HG03378 (cell line): Measurements from ENCODE around the gene S100A10.
A peak's percentile ranks its signal among the peaks of the same experiment; 100 is the strongest.

ENCODE experiments used
- ATAC-seq: cut with Tn5 transposase; IDR thresholded peaks from one replicate; pipeline ENCODE4 v1.9.1; 2021; ENCODE audit warnings: mild to moderate bottlenecking, moderate library complexity; ENCODE audit not compliant: unreplicated experiment

S100A10 gene, protein sequence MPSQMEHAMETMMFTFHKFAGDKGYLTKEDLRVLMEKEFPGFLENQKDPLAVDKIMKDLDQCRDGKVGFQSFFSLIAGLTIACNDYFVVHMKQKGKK

DNA sequence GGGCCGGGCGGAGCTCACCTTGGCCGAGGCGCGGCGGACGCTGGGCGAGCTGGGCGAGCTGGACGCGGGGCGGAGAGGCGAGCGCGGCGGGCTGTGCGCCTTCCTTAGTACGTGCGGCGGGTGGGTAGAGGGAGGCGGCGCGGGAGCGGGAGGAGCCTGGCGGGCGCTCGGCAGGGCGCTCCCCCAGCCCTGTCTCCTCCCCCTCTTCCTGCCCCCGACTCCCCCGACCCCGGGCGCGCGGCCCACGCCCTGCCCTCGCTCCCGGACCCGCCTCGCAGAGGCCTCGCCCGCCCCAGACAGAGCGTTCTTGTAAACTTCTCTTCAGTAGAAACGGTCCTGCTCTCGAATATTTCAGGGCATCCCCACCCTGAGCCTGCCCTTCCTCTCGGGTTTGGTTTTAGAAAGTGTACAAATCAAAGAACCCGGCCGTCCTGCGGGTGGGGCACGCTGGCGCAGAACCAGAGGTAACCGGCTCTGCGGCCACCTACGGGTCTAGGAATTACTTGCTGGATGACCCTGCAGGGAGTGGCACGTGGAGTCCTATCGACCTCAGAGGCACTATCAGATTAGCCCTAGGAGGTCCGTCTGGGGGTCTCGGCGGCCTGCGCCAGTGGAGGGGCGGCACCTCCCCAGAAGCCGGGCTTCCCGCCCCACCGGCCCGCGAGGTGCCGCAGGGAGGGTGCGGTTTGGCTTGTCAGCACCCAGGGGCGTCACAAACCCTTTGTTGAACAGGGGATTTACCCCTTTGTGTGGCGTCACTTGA lies at the start of gene S100A10:
Gene S100A10, minus strand, starts transcription at position 126 of the 763 bp plus-strand sequence. CDS start 7,629 bp downstream, outside the sequence.
- no peak for ATAC-seq

DNA sequence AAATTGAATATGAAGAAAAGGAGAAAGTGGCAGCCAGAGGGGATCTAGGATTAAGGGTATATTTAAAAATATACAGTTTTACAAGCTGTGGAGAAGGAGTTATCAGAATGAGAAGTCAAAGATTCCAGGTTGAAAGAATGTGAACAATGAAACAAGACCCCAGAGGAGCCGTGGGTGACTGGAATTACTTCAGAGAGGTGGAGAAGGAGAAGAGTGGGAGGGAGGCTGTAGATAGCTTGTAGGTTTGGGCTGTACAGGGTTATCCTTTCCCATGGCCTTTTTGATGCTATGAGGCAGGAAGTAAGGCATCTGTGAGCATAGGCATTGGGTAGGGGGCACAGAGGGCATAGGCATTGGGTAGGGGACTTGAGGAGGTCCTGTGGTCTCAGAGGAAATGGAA lies 48.4 kb upstream of the S100A10 start:
- ATAC-seq, result no peak

DNA sequence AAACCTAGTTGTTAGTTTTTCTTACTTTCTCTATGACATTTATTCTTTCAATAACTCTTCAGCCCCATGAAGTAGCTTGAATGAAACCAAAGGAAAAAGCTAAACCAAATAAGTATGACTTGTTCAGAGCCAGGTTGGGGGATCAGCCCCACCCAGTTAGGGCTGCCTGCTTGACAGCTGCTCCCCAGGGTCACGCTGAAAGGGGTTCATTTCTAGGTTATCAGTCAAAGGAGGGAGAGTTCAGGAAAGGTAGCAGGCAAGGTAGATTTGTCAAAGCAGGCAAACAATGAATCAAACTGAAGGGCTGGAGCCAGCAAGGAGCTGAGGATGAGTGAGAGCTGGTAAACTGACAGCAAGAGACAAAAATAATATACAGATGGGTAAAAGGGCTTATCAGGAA lies 46.2 kb upstream of the S100A10 start:
- ATAC-seq, result no peak

DNA sequence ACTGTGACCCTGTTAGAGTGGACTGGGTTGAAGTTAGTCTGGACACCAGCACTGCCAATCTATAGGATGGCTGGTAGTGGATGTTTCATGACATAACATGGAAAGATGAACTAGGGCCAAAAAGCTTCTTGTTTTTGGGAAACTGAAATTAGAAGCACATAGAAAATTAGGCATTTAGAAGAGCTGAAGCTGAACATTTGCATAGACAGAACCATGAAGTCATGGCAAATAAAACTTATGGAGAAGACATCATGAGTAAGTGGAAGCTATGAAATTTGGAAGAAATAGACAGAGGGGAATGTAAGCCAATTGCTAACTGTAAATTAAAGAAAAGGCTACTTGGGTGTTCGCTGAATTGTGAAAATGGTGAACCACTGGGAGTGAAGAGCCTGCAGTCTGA lies 45.8 kb upstream of the S100A10 start:
- ATAC-seq, result no peak

DNA sequence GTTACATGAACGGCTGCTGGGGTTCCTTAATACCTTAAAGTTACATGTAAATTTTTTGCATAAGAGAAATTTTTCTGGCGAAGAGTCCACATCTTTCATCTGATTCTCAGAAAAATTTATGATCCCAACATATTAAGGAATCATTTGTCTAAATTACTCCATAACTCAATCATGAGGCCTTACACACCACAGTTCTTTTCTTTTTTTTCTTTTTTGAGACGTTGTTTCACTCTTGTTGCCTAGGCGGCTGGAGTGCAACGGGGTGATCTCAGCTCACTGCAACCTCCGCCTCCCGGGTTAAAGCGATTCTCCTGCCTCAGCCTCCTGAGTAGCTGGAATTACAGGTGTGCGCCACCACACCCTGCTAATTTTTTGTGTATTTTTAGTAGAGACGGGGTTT lies 45.2 kb upstream of the S100A10 start:
- no peak for ATAC-seq

DNA sequence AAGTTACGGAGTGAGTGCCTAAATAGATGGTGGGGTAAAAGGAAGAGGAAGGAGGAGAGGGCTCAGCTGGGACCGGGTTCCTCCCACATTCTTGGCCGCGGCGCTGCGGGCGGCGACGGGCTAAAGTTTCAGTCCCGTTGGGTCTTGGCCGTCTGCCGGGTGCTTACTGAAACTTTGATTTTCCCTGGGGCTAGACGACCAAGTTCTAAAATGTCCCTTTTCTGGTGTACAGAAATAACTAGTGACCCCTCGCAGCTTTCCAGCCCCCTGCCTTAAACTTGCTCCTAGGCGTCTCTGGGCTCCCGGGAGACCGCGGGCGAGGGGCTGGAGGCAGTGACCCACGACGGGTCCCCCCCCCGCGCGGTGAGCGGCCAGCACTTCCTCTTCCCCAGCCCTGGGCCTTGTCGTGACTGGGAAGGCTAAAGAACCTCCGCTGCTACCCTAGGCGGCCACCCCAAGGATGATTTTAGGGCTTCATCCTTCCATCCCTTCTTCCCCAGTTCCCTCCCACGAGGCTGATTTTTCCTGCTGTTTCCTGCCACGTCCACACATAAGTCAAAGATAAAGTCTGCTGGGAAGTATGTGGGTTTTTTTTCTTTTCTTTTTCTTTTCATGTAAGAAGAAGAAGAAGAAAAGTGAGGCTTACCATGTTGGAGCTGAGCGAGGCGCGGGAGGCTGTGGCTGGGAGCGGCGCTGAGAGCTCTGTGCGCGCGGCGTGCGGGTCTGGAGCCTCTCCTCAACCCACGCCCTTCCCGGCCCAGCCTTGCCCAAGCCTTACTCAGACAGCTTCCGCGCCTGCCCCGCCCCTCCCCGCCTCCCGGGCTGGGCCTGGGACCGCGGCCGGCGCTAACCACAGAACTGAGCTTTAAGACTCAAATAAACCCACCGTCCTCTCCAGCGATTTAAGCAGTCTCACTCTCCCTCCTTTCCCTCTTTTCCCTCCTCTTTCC lies 42.9 kb upstream of the S100A10 start, which contains the start of gene S100A11:
Gene S100A11, minus strand, starts transcription at position 738 of the 950 bp plus-strand sequence. Its CDS starts 89 bp downstream, at position 649.
- no peak for ATAC-seq

DNA sequence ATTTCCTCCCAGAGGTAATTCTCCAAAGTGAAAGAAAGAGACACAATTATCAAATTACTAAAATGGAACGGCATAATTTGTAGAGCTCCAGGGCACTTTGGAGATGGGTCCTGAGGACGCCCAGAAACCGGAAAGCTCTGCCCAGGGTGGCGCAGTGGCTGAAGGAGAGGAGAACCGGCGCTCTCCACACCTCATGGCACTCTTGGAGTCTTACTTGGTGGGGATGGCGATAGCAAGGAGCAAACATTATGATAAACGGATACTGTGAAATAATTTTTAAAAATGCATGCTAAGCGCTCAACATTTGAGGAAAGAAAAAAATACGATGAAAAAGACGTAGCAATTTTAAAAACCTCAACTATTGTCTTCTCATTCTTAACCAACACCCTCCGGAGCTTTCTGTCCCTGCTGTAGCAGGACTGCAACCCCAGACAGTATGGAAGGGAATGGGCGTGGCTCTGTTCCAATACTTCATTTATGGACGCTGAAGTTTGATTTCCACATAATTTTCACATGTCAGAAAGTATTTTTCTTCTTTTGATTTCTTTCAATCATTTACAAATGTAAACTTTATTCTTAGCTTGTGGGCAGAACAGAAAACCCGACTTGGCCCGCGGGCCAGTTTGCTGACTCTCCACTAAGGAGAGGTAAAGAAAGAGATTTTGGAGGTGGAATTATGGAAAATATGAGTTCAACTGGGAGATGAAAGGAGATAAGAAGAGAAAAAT lies 42.0 kb upstream of the S100A10 start:
- no peak for ATAC-seq

DNA sequence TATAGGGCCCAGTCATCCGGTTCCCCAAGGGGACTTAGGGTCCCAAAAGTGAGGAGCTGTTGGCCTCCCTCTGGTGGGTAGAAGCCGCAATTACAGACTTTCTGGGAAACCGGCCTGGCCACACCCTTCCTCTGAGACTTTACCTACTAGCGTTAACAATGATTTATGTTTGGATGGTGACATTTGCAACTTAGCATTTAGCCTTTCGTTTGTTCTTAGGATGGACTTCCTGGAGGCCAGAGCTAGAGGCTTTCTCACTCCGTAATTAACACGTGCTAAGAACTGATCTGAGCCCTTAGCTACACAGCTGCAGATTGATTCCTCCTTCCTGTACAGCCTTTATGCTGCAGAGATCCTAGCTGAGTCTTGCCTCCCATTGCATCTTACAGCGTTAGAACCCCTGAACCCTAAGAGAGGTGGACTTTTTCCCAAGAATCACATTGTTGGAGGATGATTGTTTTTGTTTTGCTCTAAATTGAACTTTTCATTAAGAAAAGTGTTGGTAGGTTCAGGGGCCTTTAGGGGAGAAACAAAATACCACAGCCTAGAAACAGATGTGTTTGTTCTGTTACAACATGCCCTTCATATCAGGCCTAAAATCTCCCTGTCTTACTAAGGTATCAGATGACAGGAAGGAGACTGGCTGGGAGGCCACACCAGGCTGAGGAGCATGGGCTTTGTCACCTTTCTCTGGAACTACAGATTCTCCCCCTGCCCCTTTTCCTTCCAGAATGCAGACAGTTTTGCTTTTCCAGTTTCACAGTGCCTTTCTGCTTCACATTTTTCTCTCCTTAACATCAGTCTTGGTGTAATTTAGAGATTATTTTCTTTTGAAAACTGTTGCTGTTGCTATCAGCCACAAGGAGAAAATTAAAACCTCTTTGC lies 41.2 kb upstream of the S100A10 start:
- ATAC-seq, result peak; percentile 45

DNA sequence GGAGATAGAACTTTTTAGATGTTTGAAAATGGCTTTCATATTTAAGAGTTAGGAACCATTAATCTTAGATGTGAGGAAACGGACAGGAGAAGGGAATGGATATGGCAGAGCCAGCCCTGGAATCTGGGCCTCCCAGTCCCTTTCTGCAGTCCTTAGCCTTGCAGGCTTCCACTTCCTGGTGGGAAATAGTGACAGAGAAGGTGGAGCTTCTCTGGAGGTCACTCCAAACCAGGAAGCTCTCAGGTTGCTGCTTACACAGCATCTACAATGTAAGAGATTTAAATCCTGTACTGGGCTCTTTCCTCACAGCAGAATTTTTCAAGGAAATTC lies 40.6 kb upstream of the S100A10 start:
- peak; percentile 17 for ATAC-seq

DNA sequence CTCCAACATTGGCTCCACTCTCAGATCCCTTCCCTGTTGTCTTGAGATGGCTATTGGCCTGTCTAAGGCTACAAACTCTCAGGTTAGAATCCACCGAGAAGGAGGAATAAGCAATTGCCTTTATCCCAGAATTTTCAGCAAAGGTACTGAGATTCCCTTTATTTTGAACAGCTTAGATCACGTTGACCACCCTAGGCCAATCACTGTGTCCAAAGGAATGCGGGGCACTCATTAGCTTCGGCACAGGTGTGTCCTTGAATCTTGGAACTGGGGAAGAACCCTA lies 36.2 kb upstream of the S100A10 start:
- no peak for ATAC-seq

DNA sequence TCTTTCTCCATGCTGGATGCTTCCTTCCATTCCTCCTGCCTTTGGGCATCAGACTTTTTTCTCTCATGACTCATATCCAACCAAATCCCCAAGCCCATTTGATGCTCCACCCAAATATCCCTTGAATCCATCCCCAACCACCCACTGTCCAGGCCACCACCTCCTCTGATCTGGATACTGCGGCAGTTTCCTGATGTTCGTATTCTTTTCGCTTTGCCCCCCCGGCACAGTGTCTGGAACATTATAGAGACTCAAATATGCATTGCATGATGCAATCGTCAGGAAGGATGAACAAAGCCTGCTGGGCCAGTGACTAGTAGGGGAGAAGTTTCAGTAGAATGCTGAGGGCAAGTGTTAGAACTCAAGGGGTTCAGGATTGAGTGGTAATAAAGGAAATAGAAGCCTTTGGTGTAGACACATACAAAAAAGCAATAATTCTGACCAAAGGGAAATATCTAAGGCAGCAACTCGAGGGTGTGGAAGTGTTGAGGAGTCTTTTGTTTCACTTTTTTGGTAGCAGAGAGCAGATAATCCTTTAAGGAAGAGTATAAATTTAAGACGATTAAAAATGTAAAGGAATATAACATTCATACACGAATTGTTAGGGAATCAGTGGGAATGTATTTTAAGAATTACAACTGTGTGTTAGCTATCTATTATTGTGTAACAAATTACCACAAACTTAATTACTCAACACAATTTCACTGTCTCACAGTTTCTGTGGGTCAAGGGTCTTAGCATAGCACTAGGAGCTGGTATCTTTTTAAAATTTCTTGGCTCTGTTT lies 35.7 kb upstream of the S100A10 start:
- no peak for ATAC-seq

DNA sequence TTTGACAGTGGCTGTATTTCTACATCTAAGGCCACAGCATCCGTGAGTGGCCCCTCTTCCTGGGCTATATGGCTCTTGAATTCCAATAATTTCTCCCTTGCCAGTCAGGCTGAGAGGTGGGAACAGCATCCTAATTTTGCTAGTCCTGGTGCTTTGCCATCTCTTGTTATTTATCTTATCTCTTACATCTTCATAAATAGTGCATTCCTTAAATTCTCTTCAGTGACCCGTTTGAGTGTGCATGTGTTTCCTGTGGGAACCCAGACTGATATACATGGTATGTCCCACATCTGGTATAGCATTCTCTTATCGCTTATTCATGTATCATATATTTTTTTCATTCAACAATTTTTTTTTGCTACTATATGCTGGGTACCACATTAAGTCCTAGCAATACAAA lies 33.2 kb upstream of the S100A10 start:
- no peak for ATAC-seq

DNA sequence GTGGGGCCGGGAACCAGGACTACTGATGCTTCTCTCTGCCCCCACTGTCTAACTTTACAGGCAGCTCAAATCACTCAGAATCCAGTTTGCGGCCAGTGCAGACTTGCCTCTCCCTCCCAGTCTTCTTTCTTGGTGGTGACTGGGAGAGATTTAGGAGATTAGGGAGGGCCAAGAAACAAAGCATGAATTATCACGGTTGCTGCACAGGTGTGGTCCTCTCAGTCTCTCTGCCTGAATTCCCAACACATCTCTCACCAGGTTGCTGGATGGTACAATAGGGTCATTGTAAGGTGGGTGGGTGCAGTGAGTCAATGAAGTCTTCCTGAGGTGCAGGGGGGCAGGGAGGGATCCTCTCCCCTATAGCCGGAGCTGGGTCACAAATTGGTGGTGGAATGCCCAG lies 30.6 kb upstream of the S100A10 start:
- ATAC-seq, result no peak

DNA sequence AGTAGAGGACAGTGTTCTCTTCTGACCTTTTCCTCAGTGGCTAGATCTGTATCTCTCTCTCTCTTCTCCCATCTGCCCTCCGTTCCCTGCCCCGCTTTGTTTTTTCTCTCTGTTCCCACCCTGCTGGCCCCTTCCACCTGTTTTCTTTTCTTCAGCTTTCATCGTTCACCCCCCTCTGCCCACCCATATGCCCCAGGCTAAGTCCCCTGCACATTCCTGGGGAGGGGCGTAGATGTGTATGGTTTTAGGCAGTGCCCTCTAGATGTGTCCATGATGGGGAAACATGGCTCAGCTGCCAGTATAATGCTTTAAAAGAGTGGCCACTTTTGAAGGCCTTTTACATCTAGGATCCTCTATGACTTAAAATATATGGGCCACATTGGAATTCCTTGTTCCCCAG lies 29.6 kb upstream of the S100A10 start:
- no peak for ATAC-seq

DNA sequence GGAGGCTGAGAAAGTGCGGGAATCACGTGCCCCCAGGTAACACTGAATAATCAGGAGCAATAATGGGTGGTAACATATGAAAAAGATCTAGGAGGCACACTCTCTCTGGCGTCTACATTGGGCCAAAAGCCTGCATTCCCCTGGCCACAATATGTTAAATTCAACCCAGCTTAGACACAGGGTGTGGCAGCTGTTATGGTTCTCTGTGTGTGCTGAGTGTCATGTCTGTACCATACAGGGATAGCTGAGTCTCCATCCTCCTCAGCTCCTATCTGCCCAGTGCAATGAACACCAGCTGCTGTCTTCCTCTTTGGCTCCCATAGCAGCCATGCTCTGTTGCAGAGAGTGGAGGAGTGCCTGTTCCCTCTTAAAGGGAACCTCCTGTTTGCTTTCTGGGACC lies 28.8 kb upstream of the S100A10 start:
- no peak for ATAC-seq

DNA sequence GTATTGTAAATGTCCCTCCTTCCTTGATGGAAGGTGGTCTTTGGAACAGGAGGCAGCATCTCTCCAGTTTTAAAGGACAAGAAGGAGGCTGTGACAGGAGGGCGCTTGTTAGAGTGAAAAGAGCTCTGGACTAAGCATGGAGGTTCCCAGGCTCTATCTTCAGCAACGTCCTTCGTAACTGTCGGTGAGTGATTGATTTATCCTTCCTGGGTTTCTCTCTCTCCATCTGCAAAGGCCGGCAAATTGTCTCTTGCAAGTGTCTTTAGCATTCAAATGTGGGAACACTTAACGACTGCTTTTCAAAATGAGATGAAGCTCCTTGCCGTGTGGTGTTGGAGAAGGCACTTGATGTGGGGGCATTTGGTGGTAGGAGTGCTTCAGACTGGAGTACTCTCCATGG lies 27.9 kb upstream of the S100A10 start:
- no peak for ATAC-seq

DNA sequence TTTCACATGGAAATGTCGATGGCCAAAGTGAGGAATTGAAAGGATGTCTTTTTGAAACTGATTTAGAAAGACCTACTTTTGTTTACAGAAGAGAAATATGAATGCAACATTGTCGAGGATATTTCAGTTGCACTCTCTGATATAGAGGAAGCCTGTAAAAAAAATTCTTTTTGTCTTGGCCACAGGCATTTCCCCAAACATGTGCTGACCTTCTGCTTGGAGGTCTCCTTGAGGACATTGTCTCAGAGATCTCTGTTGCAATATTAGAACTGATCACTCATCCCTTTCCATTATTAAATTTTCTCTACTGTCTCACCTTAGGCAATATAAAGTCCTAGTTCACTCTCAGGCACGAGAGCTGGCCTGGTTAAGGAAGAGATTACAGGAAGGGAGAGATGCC lies 27.2 kb upstream of the S100A10 start:
- no peak for ATAC-seq

DNA sequence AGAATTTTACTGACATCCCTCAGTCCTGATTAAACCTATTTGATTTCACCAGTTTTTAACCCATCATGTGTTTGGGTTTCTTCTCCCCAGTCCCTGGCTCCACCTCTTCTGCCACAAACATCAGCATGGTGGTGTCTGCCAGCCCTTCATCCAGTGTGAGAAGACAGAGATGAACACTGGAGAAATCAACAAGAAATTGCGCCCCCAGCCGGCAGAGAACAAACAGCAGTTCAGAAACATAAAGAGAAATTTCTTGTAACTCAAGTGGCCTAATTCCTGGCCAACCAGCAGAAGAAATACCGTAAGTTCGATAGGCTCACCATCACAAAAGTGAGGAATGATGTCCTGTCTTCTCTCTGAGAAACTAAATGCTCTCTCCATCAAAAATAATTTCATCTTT lies 24.9 kb upstream of the S100A10 start:
- no peak for ATAC-seq

DNA sequence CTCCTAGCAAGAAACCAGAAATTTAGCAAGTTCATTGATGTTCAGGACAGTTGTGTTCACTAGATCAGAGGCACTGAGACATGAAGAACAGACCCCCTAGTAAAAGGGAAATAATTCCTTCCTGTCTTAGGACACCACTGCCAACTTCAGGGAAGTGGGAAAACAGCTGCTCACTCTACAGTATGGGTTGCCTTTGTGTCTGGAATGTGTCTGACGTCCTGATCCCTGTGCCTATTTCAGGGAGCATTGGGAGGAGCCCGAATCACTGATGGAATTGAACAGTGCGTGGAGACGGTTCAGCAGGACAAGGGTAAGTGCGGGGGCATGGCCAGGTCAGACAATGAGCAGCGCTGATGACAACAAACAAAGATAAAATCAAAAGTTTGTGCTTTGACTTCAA lies 22.1 kb upstream of the S100A10 start:
- no peak for ATAC-seq

DNA sequence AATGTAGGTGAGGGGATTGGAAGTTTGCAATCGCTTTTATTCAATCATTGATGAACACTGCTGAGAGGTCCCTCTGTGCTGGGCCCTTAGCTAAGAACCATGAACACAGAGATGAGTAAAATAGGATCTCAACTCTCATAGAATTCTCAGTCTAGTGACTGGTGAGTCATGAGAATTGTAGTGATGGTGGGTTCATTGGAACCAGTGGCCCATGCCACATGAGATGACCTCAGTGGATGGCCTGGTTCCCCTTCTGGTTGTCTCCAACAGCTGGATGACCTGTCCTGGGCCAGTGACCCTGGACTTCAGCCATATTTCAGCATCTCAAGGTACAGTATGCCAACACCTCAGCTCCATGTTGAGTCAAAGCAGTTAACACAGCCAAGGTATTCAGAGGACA lies 21.3 kb upstream of the S100A10 start:
- no peak for ATAC-seq
